ENCODE data around the gene SSX2IP. TPM values are rescaled to one million over a fixed set of nuclear protein-coding genes. Genes with fewer than 3 reads are reported as not detected.

Gene SSX2IP
- total RNA-seq, 2 experiments from 2014 or later: 10.0 to 12.7 TPM

DNA sequence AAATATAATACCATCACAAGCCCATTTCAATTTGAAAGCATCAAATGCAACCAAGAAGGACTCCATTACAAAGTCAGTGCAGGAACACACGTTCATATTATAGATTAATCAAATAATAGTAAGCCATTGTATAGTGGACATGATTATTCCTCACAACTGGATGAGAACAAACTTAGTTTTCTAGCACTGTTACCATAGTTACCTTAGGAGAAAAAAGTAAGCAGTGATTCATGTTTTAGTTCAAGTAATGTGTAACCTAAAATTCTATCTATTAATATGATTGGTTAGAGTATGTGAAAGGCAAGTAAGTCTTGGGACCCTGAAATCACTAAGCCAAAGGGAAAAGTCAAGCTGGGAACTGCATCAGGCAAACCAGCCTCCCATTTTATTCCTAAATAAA, 15.2 kb downstream of the SSX2IP start:
- Mint-ChIP-seq H3K27me3 (no peaks in the 10 kb centered on the region), H3K9me3 (no peaks in the 10 kb centered on the region), H3K4me1 (ENCODE audit: low read depth) (peaks cover 10% of the 10 kb centered on the region), H3K4me3 (no peak overlapping the region), H3K36me3 (ENCODE audit: low read depth) (peaks cover 11% of the 10 kb centered on the region), H3K27ac (no peak overlapping the region)
- ATAC-seq: no peak
- no peak for TF ChIP-seq CTCF (IDR thresholded peaks at IDR 0.05)
- intact Hi-C loops (cut with micrococcal nuclease): no loop called here
- ChIA-PET CTCF (interaction anchor here (0.9 to 2.4 kb wide), 2 partner anchors 13 to 49 kb away, joined by 4 to 7 read pairs; no protein-coding TSS in a partner anchor), POLR2A (interaction anchor here (0.9 kb wide), 1 partner anchor 15 kb away, joined by 3 read pairs; no protein-coding TSS in a partner anchor)
- DNase-seq: no peak

DNA sequence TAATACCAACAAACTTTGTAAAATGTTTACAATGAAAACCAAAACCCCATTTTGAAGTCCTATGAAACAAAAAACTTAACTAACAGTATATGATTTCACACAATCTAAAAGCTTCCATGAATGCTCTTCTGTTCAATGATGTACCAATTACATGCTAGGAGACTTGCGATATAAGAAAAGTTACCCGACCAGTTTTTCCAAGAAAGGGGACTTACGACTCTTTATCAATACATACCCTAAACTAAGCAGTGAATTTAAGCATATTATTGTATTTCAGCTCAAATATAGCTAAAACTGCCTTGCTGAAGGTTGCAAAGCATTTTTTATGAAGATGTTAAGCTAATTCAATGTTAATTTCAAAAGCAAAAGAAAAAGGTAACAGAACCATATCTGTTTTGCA, 15.6 kb downstream of the SSX2IP start:
- ATAC-seq (no peak), DNase-seq (no peak)
- no peak for TF ChIP-seq CTCF (IDR thresholded peaks at IDR 0.05)
- Mint-ChIP-seq H3K4me3 (no peak overlapping the region), H3K27ac (no peak overlapping the region), H3K9me3 (no peaks in the 10 kb centered on the region), H3K27me3 (no peaks in the 10 kb centered on the region), H3K36me3 (ENCODE audit: low read depth) (peaks cover 9% of the 10 kb centered on the region), H3K4me1 (ENCODE audit: low read depth) (peaks cover 10% of the 10 kb centered on the region)
- POLR2A ChIA-PET: interaction anchor here (0.8 to 0.9 kb wide), 2 partner anchors 15 to 17 kb away, joined by 3 read pairs; no protein-coding TSS in a partner anchor
- intact Hi-C loops (cut with micrococcal nuclease): no loop called here
- CTCF ChIA-PET: interaction anchor here (2.4 kb wide), 1 partner anchor 49 kb away, joined by 7 read pairs; no protein-coding TSS in a partner anchor

DNA sequence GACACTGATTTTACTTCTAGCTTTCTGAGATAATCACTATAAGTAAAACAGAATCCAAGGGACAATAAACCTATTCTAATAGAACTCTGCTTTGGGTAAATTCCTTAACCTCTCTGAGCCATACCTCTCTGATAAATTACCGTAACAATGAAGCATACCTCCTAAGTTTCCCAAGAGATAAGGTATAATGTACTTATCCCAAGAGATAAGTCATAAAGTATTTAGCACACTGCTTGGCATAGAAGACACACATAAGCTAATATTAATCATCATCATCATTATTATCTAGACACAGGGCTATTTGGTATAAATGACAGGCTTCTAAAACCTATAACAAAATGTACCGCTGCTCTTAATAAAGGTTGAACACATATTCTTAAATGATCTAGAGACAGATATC, 16.2 kb downstream of the SSX2IP start:
- ATAC-seq: no peak
- Mint-ChIP-seq H3K4me3 (no peak overlapping the region), H3K9me3 (no peaks in the 10 kb centered on the region), H3K36me3 (ENCODE audit: low read depth) (peaks cover 9% of the 10 kb centered on the region), H3K27ac (no peak overlapping the region), H3K27me3 (no peaks in the 10 kb centered on the region), H3K4me1 (ENCODE audit: low read depth) (peaks cover 10% of the 10 kb centered on the region)
- ChIA-PET POLR2A (interaction anchor here (0.8 kb wide), 1 partner anchor 16 kb away, joined by 3 read pairs; no protein-coding TSS in a partner anchor), CTCF (interaction anchor here (1.5 kb wide), 1 partner anchor 80 kb away, joined by 4 read pairs; no protein-coding TSS in a partner anchor)
- intact Hi-C loops (cut with micrococcal nuclease): no loop called here
- TF ChIP-seq CTCF (IDR thresholded peaks at IDR 0.05): no peak
- DNase-seq: no peak

- no peak overlapping the region for H3K27ac Mint-ChIP-seq
- no peak overlapping the region for H3K4me3 Mint-ChIP-seq
- POLR2A ChIA-PET: no interaction called here
- CTCF ChIA-PET: no interaction called here
- intact Hi-C loops (cut with micrococcal nuclease): no loop called here
- ATAC-seq (no peak), DNase-seq (no peak)
- H3K27me3 Mint-ChIP-seq: no peaks in the 10 kb centered on the region
- H3K9me3 Mint-ChIP-seq: no peaks in the 10 kb centered on the region
- TF ChIP-seq CTCF (IDR thresholded peaks at IDR 0.05): no peak
- peaks cover 10% of the 10 kb centered on the region for H3K4me1 Mint-ChIP-seq (ENCODE audit: low read depth)
- no peaks in the 10 kb centered on the region for H3K36me3 Mint-ChIP-seq (ENCODE audit: low read depth)
Observed at GRCh38 chr1:84672080-84672854, 18.0 kb downstream of the SSX2IP start.

DNA sequence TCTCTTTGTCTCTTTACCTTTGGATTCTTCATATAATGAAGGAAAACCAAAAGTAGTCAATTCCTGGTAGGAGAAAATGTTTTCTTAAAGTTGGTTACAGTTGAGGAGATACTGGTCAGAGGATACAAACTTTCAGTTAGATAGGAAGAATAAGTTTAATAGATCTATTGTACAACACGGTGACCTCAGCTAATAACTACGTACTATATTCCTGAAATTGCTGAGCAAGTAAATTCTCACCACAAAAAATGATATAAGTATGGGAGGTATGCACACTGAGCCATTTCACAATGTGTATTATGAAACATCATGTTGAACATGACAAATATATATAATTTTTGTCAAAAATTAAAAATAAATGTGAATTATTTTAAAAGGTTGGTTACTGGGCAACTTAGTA, 20.4 kb downstream of the SSX2IP start:
- Mint-ChIP-seq H3K36me3 (ENCODE audit: low read depth) (no peaks in the 10 kb centered on the region), H3K27ac (no peak overlapping the region), H3K4me3 (no peak overlapping the region), H3K27me3 (no peaks in the 10 kb centered on the region), H3K4me1 (ENCODE audit: low read depth) (peaks cover 10% of the 10 kb centered on the region), H3K9me3 (no peaks in the 10 kb centered on the region)
- DNase-seq: no peak
- intact Hi-C loops (cut with micrococcal nuclease): loop anchor here (2.0 to 10.0 kb wide), 2 partner anchors 83 to 265 kb away; no protein-coding TSS in a partner anchor
- ChIA-PET POLR2A (no interaction called here), CTCF (interaction anchor here (1.0 to 2.8 kb wide), 7 partner anchors 10 to 266 kb away, joined by 3 to 18 read pairs (median 6); no protein-coding TSS in a partner anchor)
- TF ChIP-seq CTCF (IDR thresholded peaks at IDR 0.05): no peak
- ATAC-seq: no peak

Data from activated CD8-positive, alpha-beta T cell treated with anti-CD3 and anti-CD28 coated beads for 36 hours (primary cell).